GM20431 (cell line): Measurements from ENCODE around the gene SSNA1.

Experiments used
- in situ Hi-C: fragments of 300-500 bp; cut with MseI, MboI; formaldehyde crosslinking; loops from one replicate; pipeline ENCODE4 v1.15.0; 2020; ENCODE audit warnings: low sequenced_read_pairs; ENCODE audit not compliant: unreplicated experiment

Gene SSNA1

GRCh38 chr9:137227054-137227852 lies 38.8 kb downstream of the SSNA1 start, which contains the start of gene RNF224:
TSS of gene RNF224 (plus strand) at chr9:137227502. CDS start at chr9:137228336, 834 bp downstream.
- in situ Hi-C loops = loop anchor here (10.0 kb wide), 1 partner anchor 102 kb away; no protein-coding TSS in a partner anchor

GRCh38 chr9:137227853-137228505 lies 39.5 kb downstream of the SSNA1 start:
- in situ Hi-C loops = loop anchor here (10.0 kb wide), 1 partner anchor 103 kb away; no protein-coding TSS in a partner anchor

GRCh38 chr9:137228506-137228967 lies 40.1 kb downstream of the SSNA1 start:
- in situ Hi-C loops = loop anchor here (10.0 kb wide), 1 partner anchor 104 kb away; no protein-coding TSS in a partner anchor

GRCh38 chr9:137228968-137229896 lies 40.8 kb downstream of the SSNA1 start:
- in situ Hi-C loops = loop anchor here (10.0 kb wide), 1 partner anchor 104 kb away; no protein-coding TSS in a partner anchor

- in situ Hi-C loops = loop anchor here (10.0 kb wide), 2 partner anchors 105 to 125 kb away; no protein-coding TSS in a partner anchor
These were observed 41.6 kb downstream of the SSNA1 start for GRCh38 chr9:137229903-137230704.

- in situ Hi-C loops = loop anchor here (10.0 kb wide), 1 partner anchor 126 kb away; no protein-coding TSS in a partner anchor
These were observed 42.4 kb downstream of the SSNA1 start, which contains the start of gene SLC34A3 for GRCh38 chr9:137230705-137231371. TSS of gene SLC34A3 (plus strand) at chr9:137230901. CDS start at chr9:137231703, 802 bp downstream.

GRCh38 chr9:137231372-137232039 lies 43.0 kb downstream of the SSNA1 start:
- in situ Hi-C loops = loop anchor here (10.0 kb wide), 1 partner anchor 127 kb away; no protein-coding TSS in a partner anchor

GRCh38 chr9:137232101-137232500 lies 43.6 kb downstream of the SSNA1 start:
- in situ Hi-C loops = loop anchor here (10.0 kb wide), 1 partner anchor 127 kb away; no protein-coding TSS in a partner anchor

GRCh38 chr9:137232510-137232909 lies 44.0 kb downstream of the SSNA1 start:
- in situ Hi-C loops = loop anchor here (10.0 kb wide), 1 partner anchor 128 kb away; no protein-coding TSS in a partner anchor

GRCh38 chr9:137233143-137233980 lies 44.9 kb downstream of the SSNA1 start:
- in situ Hi-C loops = loop anchor here (10.0 kb wide), 1 partner anchor 129 kb away; no protein-coding TSS in a partner anchor

GRCh38 chr9:137234055-137234697 lies 45.7 kb downstream of the SSNA1 start:
- in situ Hi-C loops = loop anchor here (10.0 kb wide), 1 partner anchor 129 kb away; no protein-coding TSS in a partner anchor

- in situ Hi-C loops = loop anchor here (10.0 kb wide), 1 partner anchor 130 kb away; no protein-coding TSS in a partner anchor
These were observed 46.4 kb downstream of the SSNA1 start for GRCh38 chr9:137234758-137235423.

GRCh38 chr9:137235424-137236237 lies 47.2 kb downstream of the SSNA1 start:
- in situ Hi-C loops = loop anchor here (10.0 kb wide), 1 partner anchor 131 kb away; no protein-coding TSS in a partner anchor

- in situ Hi-C loops = loop anchor here (10.0 kb wide), 1 partner anchor 132 kb away; no protein-coding TSS in a partner anchor
These were observed 47.9 kb downstream of the SSNA1 start for GRCh38 chr9:137236238-137236935.
